Measurements from ENCODE around the gene FBLN2.

Gene FBLN2

GRCh38 chr3:13671482-13672233 is 122.7 kb downstream of the FBLN2 start:
- DNase-seq = no peak

DNA sequence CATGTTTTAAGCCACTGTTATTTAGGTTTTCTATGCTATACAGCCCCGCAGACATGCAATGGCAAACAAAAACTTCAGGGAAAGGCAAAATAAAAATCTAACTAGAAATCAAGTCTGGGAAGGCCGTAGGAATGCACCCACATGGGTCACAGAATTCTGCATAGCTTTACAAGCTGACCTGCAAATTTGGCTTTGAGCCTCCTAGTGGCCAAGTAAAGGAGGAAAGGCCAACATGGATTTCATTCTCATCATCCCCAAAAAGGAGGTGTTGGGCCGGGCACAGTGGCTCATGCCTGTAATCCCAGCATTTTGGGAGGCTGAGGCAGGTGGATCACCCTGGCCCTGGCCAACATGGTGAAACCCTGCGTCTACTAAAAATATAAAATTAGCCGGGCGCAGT is 124.3 kb downstream of the FBLN2 start:
- DNase-seq = no peak

DNA sequence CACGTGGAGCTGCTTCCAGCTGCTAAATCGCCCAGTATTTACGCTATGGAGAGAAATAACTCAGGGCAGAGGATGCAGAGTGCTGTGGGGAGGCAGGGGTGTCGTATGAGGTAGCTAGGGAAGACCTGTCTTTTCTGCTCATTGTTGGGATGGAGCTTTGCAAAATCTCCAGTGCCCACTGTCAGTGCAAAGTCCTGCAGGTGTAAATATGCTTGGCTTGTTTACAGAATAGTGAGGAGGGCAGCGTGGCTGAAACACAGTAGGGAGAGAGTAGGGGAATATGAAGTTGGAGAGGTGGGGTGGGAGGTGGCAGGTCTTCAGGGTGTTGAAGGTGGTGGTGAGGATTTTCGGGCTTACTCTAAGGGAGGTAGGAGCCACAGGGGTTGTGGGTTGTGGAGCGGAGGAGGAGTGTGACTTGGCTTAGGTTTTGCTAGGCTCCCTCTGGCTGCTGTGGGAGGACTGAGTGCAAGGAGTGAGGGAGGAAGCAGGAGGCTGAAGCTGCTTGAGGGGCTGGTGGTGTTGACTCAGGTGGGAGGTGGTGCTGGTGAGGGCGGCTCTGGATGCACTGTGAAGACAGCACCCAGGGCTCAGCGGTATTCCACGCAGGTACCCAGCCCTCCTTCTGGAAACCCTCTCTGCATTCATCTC is 125.7 kb downstream of the FBLN2 start:
- no peak for DNase-seq

GRCh38 chr3:13676356-13677017 is 127.6 kb downstream of the FBLN2 start:
- DNase-seq = no peak

DNA sequence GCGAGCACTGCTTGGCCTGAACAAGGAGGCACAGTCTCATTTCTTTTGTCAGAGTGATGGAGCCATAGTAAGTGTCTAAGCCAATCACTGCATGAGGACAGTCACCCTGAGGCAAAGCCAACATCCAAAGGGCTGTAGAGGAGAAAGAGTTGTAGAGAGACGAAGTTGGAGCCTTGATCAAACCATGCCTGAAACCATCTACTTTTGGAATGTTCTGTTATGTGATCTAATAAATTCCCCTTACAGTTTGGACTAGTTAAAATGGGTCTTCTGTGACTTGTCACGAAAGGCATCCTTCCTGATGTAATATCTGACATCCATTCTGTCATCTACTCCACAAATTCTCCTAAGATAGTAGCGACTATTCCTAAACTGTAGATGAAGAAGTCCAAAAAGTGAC is 128.3 kb downstream of the FBLN2 start:
- no peak for DNase-seq

DNA sequence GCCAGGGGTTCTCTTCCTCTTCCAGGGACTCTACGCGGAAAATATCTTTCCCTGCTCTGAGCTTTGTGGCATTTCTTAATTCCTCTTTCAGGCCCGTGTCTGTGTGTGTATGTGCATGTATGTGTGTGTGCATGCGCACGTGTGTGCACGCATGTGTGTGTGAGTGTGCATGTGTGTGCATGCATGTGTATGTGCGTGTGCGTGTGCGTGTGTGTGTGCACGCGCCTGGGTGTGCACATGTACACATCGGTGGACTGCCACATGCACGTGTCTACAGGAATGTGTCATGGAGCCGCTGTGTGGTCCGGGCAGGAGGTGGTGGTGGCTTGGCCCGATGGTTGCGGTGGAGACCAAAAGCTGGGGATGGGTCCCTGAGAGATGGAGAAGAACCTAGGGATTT is 133.0 kb downstream of the FBLN2 start:
- DNase-seq = no peak

DNA sequence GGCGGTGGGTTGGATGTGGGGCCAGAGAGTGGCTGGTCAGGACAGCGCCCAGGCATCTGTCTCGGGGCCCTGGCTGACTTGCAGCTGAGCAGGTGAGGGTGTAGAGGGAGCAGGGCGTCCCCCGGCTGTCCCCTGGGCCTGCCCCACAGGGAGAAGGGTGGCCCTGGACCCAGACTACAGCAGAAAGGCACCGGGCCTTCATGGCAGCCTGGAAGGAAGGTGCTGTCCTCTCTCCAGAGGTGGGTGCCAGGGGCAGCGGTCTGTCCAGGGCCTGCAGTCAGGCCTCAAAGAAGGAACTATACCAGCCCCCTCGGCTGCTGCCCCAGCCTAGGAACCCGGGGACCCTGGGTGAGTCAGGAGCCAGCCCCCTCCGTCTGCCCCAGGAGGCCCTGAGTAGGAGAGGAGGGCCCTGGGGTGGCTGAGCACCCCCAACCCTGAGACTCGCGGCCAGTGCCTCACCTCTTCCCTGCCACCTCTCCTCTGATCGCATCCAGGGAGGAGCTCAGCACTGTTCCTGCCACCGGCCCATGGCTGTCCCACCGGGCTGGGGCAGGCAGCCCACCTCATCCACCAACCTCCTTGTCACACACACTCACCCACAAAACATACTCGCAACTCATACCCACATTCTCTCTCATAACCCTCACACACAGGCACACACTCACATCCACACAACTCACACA is 133.5 kb downstream of the FBLN2 start:
- no peak for DNase-seq

- DNase-seq = no peak
These were observed 134.4 kb downstream of the FBLN2 start for GRCh38 chr3:13683288-13683687.

DNA sequence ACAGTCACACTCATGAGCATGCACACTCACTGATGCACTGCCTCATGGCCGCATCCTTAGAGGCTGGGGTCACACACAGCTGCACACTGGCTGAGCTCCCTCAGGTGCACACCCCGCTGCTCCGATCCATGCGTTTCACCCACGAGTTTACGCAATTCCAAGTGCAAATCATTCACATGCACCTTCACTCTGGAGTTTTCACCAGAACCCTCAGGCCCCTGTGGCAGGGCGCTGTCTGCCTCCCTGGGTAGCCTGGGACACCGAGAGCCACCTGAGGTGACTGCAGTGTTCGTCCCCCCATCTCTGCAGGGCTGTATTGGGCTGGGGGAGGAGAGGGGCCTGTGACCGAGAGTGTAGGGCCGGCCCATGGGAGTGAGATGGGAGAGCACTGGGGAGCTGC is 134.8 kb downstream of the FBLN2 start:
- DNase-seq = no peak

DNA sequence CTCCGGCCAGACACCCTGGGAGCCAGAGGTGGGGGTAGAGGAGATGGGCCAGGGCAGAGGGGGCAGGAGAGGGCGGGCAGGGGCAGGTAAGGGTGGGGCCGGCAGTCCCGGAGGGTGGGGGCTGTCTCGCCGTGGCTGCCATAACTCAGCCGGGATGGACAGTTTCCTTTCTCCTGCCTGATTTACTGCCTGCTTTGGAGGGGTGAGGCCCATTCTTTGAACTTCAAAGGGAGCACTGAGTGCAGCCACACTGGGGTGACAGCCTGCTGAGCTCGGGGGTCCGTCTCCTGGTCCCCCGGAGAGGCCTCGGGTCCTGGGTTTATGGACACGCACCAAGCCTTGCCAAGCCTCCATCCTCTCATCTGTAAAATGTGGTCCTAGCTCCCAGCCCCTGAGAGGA is 135.4 kb downstream of the FBLN2 start:
- no peak for DNase-seq

- DNase-seq = no peak
These were observed 135.9 kb downstream of the FBLN2 start for GRCh38 chr3:13684854-13685253.

DNA sequence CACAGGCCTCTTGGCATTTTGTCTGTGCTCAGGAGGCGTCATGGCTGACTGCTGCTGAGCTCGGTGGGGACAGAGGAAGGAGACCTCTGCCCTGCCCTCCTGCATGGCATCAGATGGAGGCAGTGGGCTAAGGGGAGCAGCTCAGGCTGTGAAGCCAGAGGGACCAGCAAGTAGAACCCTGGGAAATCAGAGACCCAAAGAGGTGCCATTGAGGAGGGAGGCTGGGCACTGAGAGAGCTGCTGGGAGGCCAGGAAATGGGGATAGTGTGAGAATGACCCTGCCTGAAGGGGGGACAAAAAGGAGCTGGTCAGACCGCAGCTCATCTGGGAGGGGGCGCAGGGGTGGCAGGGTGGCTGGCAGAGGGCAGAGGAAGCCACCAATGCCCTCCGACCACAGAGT is 136.8 kb downstream of the FBLN2 start:
- no peak for DNase-seq

DNA sequence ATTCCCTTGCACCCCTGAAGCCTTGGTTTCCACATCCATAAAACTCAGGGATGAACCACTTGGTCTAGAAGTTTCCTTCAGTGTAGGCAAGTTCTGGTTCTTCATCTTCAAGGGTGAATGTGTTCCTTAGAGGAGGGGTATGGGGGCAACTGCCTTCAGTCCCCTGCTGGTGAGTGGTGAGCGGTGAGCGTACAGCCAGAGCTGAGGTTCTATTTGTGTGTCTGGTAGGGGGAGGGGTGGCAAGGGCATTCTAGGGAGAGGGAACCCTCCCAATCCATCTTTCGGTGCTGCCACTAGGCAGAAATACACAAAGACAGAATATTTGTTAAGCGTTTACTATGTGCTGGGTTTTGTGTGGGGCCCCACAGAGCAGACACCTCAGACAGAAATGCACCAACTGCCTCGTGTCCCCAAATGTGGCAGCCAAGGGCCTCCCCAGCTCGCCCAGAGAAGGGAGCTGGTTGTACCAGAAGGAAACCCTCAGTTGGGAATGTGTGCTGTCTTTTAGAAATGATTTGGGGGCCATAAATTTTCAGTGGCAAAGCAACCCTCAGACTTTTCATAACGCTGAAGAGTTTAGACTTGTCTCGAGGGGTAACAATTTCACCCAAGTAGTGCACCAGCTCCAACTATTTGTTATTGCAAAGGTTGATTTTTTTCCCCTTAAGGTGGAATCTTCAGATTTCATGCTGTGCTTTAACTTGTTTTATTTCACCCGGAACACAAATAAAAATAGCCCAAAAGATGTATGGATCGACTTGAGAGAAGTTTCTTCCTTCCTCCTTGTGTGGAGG is 137.6 kb downstream of the FBLN2 start:
- no peak for DNase-seq

DNA sequence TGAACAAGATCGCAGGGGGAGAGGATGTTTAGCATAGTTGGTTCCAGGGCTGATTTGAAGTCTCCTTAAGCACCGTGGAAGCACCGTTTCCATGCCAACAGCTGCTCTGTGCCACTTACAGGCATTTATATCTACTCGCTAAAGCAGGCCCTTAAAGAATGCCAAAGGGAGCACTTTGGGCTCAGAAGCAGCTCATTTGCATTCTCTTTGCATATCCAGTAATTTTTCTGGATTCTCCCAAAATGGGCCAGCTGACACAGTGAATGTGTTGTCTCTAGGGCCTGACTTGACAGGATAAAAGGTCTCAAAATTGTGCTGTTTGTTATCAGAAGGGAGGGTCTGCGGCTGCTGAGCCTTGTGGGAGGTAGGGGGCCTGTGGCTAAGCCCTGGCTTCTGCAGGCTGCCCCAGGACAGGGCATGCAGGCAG is 138.6 kb downstream of the FBLN2 start:
- DNase-seq = no peak
